ENCODE results near the gene NSG2. TPM values are rescaled to one million over a fixed set of nuclear protein-coding genes. Genes with fewer than 3 reads are reported as not detected.

The NSG2 gene
- total and polyA plus RNA-seq, 2 of the 4 experiments (the other 2 are of a cell fraction) = not detected

DNA sequence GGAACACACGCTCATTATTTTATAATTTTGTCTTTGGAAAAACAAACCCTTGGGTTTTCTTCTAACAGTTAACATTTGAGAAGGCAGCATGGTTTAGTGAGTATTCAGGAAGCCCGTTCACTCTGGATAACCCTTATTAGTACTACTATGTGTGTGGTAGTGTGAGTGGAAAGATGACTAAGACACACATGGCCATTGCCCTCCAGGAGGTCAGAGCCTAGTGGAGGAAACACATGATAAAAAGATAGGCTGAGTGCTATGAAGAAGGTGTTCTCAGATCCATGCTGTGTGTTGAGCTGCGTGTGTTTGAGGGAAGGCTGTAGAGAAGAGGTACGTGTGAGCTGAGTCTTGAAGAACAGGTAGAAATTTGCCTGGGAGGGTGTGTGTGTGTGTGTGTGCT, 48.2 kb upstream of the NSG2 start:
- no peak overlapping the region for H3K23ac ChIP-seq (ENCODE audit: low read depth, low read length)
- no peak overlapping the region for H2BK5ac ChIP-seq (ENCODE audit: low read depth, low read length, poor library complexity, severe bottlenecking)
- TF ChIP-seq BHLHE40 (IDR thresholded peaks at IDR 0.05; ENCODE audit: low read depth, low read length) (no peak), RFX5 (IDR thresholded peaks at IDR 0.05; ENCODE audit: low read depth, low read length) (no peak), FOS (IDR thresholded peaks at IDR 0.05; ENCODE audit: low read depth, low read length) (no peak), CEBPB (IDR thresholded peaks at IDR 0.05; ENCODE audit: low read depth, low read length) (no peak), RCOR1 (IDR thresholded peaks at IDR 0.05; ENCODE audit: insufficient replicate concordance, low read length) (no peak), POLR2A (IDR thresholded peaks at IDR 0.05; ENCODE audit: low read depth, low read length) (no peak), CHD1 (IDR thresholded peaks at IDR 0.05; ENCODE audit: low read depth, low read length) (no peak), MAFK (IDR thresholded peaks at IDR 0.05; ENCODE audit: low read depth, low read length) (no peak), MAZ (IDR thresholded peaks at IDR 0.05; ENCODE audit: borderline replicate concordance, low read depth, low read length) (no peak), RAD21 (IDR thresholded peaks at IDR 0.05; ENCODE audit: low read length) (no peak), ELK1 (IDR thresholded peaks at IDR 0.05; ENCODE audit: borderline replicate concordance, low read depth, low read length) (no peak), SMC3 (IDR thresholded peaks at IDR 0.05; ENCODE audit: low read depth, low read length) (no peak)
- TF ChIP-seq, protein P1, sequence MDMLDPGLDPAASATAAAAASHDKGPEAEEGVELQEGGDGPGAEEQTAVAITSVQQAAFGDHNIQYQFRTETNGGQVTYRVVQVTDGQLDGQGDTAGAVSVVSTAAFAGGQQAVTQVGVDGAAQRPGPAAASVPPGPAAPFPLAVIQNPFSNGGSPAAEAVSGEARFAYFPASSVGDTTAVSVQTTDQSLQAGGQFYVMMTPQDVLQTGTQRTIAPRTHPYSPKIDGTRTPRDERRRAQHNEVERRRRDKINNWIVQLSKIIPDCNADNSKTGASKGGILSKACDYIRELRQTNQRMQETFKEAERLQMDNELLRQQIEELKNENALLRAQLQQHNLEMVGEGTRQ (IDR thresholded peaks at IDR 0.05; ENCODE audit: low read depth, low read length) = no peak
- TF ChIP-seq, protein P2, sequence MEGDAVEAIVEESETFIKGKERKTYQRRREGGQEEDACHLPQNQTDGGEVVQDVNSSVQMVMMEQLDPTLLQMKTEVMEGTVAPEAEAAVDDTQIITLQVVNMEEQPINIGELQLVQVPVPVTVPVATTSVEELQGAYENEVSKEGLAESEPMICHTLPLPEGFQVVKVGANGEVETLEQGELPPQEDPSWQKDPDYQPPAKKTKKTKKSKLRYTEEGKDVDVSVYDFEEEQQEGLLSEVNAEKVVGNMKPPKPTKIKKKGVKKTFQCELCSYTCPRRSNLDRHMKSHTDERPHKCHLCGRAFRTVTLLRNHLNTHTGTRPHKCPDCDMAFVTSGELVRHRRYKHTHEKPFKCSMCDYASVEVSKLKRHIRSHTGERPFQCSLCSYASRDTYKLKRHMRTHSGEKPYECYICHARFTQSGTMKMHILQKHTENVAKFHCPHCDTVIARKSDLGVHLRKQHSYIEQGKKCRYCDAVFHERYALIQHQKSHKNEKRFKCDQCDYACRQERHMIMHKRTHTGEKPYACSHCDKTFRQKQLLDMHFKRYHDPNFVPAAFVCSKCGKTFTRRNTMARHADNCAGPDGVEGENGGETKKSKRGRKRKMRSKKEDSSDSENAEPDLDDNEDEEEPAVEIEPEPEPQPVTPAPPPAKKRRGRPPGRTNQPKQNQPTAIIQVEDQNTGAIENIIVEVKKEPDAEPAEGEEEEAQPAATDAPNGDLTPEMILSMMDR (conservative IDR thresholded peaks at IDR 0.05; ENCODE audit: low read depth, low read length) = no peak
- H3K4ac ChIP-seq (ENCODE audit: low read depth, low read length) = no peak overlapping the region
- intact Hi-C loops (cut with micrococcal nuclease) (no loop called here), in situ Hi-C loops (cut with MboI; ENCODE audit: low sequenced_read_pairs) (no loop called here), dilution Hi-C loops (cut with HindIII; ENCODE audit: low sequenced_read_pairs, unreplicated experiment) (no loop called here)
- WGBS, 2 experiments (ENCODE audit: extremely low coverage in 2 of 2, insufficient read length in 1 of 2) = 39% methylated on average over 2 of the region's 4 CpGs; no CpG with 5 or more reads in 1 of the 2 experiments
- POLR2A ChIA-PET (ENCODE audit: unreplicated experiment) = no interaction called here
- no peaks in the 10 kb centered on the region for H3K79me1 ChIP-seq (ENCODE audit: low read depth in 1 of 2, low read length in 2 of 2)
- no peaks in the 10 kb centered on the region; the same call in 1 of the 2 replicates for H3K27me3 ChIP-seq (ENCODE audit: control insufficient read depth, insufficient read depth, low read length)
- no peak overlapping the region for H3K4me2 ChIP-seq (ENCODE audit: low read depth, low read length)
- no peak for ATAC-seq (ENCODE audit: low read depth)
- H3K4me3 ChIP-seq (ENCODE audit: insufficient read depth, low read depth, low read length) = no peak overlapping the region
- H2AFZ ChIP-seq (replicated peaks; ENCODE audit: low read length, poor library complexity) = no peak overlapping the region
- no peak overlapping the region for H3K9ac ChIP-seq (ENCODE audit: low read depth, low read length)
- no peaks in the 10 kb centered on the region for H3K9me1 ChIP-seq (ENCODE audit: insufficient read depth, low read length)
- no peak overlapping the region for H3K56ac ChIP-seq (ENCODE audit: extremely low read depth, insufficient read depth, low read length)
- no peak overlapping the region for H2BK15ac ChIP-seq (ENCODE audit: low read depth, low read length)
- no peak overlapping the region for H2BK120ac ChIP-seq (ENCODE audit: low read depth, low read length)
- no peaks in the 10 kb centered on the region for H4K20me1 ChIP-seq (ENCODE audit: insufficient read depth, low read length)
- no peaks in the 10 kb centered on the region for H3K9me3 ChIP-seq (ENCODE audit: control insufficient read depth, insufficient read depth, low read length)
- H3K18ac ChIP-seq (ENCODE audit: low read depth, low read length) = no peak overlapping the region
- no peak overlapping the region for H2AK5ac ChIP-seq (ENCODE audit: low read depth, low read length)
- DNase-seq = no peak
- no peak overlapping the region for H4K8ac ChIP-seq (ENCODE audit: low read depth in 2 of 2, low read length in 2 of 2)
- H3K4me1 ChIP-seq (ENCODE audit: control insufficient read depth, insufficient read depth, low read length) = no peaks in the 10 kb centered on the region
- no peak overlapping the region for H3K27ac ChIP-seq (ENCODE audit: insufficient read depth, low read length)
- H4K5ac ChIP-seq (ENCODE audit: low read depth, low read length) = no peak overlapping the region
- CTCF ChIA-PET = no interaction called here
- BruUV-seq (replicated peaks) = no TSS peak
- no peak overlapping the region for H3K14ac ChIP-seq (replicated peaks; ENCODE audit: low read depth, low read length)
- H4K91ac ChIP-seq (ENCODE audit: insufficient read depth, low read depth, low read length) = no peak overlapping the region
- no peak overlapping the region for H2BK20ac ChIP-seq (ENCODE audit: low read depth, low read length)
- no peak overlapping the region for H2AK9ac ChIP-seq (replicated peaks; ENCODE audit: low read depth, low read length, poor library complexity)
- no peaks in the 10 kb centered on the region for H3K36me3 ChIP-seq (ENCODE audit: control insufficient read depth, insufficient read depth, low read length)
